Epithelial cell of esophagus (primary cell): ENCODE results near the gene MTUS2.

Experiments
- DNase-seq: peaks from one replicate; pipeline ENCODE4 v3.0.0; 2010; ENCODE audit warnings: low read depth
- H3K4me3 ChIP-seq: 2 replicates; pipeline ENCODE4 v1.5.1; 2011; ENCODE audit warnings: mild to moderate bottlenecking, low read length, control low read depth
- TF ChIP-seq, protein P1 (sequence below): IDR thresholded peaks from 2 replicates; pipeline ENCODE4 v1.5.1; 2011; ENCODE audit warnings: low read depth, mild to moderate bottlenecking, low read length, control low read depth, inconsistent platforms; ENCODE audit not compliant: insufficient read depth; ENCODE audit errors: missing control alignments

The MTUS2 gene

GRCh38 chr13:29489650-29490560 lies 669.8 kb downstream of the MTUS2 start:
- no peak overlapping the region for H3K4me3 ChIP-seq
- TF ChIP-seq, protein P1, sequence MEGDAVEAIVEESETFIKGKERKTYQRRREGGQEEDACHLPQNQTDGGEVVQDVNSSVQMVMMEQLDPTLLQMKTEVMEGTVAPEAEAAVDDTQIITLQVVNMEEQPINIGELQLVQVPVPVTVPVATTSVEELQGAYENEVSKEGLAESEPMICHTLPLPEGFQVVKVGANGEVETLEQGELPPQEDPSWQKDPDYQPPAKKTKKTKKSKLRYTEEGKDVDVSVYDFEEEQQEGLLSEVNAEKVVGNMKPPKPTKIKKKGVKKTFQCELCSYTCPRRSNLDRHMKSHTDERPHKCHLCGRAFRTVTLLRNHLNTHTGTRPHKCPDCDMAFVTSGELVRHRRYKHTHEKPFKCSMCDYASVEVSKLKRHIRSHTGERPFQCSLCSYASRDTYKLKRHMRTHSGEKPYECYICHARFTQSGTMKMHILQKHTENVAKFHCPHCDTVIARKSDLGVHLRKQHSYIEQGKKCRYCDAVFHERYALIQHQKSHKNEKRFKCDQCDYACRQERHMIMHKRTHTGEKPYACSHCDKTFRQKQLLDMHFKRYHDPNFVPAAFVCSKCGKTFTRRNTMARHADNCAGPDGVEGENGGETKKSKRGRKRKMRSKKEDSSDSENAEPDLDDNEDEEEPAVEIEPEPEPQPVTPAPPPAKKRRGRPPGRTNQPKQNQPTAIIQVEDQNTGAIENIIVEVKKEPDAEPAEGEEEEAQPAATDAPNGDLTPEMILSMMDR: no peak
- DNase-seq: no peak

- H3K4me3 ChIP-seq: no peak overlapping the region
- no peak for DNase-seq
- TF ChIP-seq, protein P1: no peak
Measured at GRCh38 chr13:29490561-29490885, 670.4 kb downstream of the MTUS2 start.

DNA sequence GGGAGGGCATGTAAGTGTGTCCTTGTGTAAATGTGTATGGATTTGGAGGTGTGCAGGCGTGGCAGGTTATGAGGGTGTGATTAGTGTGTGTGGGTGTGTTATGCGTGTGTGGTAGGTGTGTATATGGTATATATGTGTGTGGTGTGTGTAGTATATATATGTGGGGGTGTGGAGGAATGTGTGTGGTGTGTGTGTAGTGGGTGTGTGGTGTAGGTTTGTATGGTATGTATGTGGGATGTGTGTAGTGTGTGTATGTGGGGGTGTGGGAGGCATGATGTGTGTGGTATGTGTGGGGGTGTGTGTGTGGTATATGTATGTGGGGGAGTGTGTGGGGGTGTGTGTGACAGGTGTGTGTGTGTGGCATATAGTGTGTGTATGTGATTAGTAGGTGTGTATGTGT lies 671.1 kb downstream of the MTUS2 start:
- TF ChIP-seq, protein P1: no peak
- no peak overlapping the region for H3K4me3 ChIP-seq
- no peak for DNase-seq

- DNase-seq: peak; percentile 19
- H3K4me3 ChIP-seq: no peak overlapping the region
- TF ChIP-seq, protein P1: no peak
Measured at GRCh38 chr13:29493796-29494195, 673.7 kb downstream of the MTUS2 start.

DNA sequence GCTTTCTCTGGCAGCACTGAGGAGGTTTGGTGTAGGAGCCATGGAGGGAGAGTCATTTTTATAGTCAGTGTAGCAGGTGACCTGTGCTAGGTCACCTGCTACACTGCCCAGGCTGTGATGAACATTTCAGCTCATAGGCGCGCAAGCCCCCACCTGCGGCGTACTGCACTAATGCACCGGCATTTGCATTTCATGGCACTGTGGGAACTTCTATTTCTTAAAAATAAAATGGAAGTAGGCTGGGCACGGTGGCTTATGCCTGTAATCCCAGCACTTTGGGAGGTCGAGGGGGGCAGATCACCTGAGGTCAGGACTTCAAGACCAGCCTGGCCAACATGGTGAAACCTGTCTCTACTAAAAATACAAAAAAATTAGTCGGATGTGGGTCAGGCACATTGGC lies 674.4 kb downstream of the MTUS2 start:
- DNase-seq: no peak
- TF ChIP-seq, protein P1: no peak
- H3K4me3 ChIP-seq: no peak overlapping the region

GRCh38 chr13:29496241-29496712 lies 676.1 kb downstream of the MTUS2 start:
- TF ChIP-seq, protein P1: peak; percentile 18
- peak; percentile 87 for DNase-seq
- H3K4me3 ChIP-seq: no peak overlapping the region
